Uterus (tissue), 2 donors: ENCODE measurements around the gene SART3.

Source experiments
- CTCF ChIP-seq, 4 experiments: fragments of 200-600 bp in 2 of 4; fragments of 450-650 bp in 2 of 4; sonication (generic) in 2 of 4; IDR thresholded peaks; one replicate each; pipeline ENCODE4 v1.5.1; 2016 to 2019; ENCODE audit warnings: antibody characterized with exemption in 4 of 4, mild to moderate bottlenecking in 2 of 4, moderate library complexity in 1 of 4
- POLR2A ChIP-seq, 2 donors: fragments of 450-650 bp; IDR thresholded peaks; one replicate each; pipeline ENCODE4 v1.6.1; 2016; ENCODE audit warnings: antibody characterized with exemption in 2 of 2, mild to moderate bottlenecking in 1 of 2, moderate library complexity in 1 of 2

DNA sequence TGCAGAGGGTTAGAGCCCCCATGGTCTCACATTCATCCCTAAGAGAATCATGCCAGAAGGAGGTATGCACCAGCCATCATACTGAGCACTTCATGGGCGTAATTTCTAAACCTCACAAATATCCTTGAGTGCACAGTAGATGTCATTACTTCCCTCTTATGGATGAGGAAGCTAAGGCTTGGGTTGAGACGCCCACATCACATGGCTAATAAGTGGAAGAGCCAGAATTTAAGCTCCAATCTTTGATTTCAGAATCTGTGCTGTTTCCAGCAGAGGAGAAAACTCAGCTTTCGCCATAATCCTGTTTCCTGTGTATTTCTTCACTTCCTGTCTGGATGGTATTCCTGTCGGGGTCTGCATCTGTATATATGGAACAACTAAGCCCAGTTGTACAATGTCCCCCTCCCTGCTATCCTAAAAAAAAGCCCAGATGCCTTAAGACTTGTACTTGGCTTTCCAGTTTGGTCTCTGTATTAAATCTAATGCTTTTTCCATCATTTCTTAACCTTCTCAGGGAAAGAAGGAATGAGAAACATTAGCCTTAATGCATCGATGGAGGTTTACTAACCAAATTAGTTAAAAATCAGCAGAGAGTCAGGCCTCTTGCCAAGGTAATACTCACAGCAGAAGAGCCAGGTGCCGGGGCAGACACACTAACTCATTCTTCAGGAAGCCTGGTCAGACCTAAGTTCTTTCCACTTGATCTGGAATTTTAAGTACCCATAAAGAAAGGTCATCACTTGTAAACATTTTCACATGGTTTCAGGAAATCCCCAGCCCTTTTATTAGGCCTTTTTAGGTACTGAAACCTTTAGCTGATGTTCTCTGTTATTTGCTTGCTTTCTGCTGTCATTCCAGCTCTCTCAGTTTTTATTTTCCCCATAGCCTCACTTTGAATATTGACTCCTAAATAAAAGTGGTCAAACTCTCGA is 6.7 kb upstream of the SART3 start:
- TF ChIP-seq CTCF (IDR thresholded peaks at IDR 0.05) (no peak), POLR2A (IDR thresholded peaks at IDR 0.05) (no peak)
